ENCODE data around the gene FAM222A.
"Not testable (repeated sequence)": the region's sequence is repeated elsewhere in the genome, so short reads cannot be mapped to it uniquely, and the experiment has no call there.

The FAM222A gene

GRCh38 chr12:109685574-109686447 lies 27.8 kb upstream of the FAM222A start:
- no peaks in the 10 kb centered on the region for H3K36me3 Mint-ChIP-seq

GRCh38 chr12:109686523-109686922 lies 27.1 kb upstream of the FAM222A start:
- ATAC-seq: no peak
- no peaks in the 10 kb centered on the region for H3K4me1 Mint-ChIP-seq

More at GRCh38 chr12:109685574-109686447, 27.8 kb upstream of the FAM222A start:
- H3K4me1 Mint-ChIP-seq: no peaks in the 10 kb centered on the region
- H3K9me3 Mint-ChIP-seq: no peaks in the 10 kb centered on the region
- no peak overlapping the region for H3K4me3 Mint-ChIP-seq
- no peak for ATAC-seq
- H3K27ac Mint-ChIP-seq: no peak overlapping the region
- no peak for DNase-seq (ENCODE audit: low spot score in 2 of 2)

GRCh38 chr12:109687250-109687649 lies 26.4 kb upstream of the FAM222A start:
- DNase-seq (ENCODE audit: low spot score in 2 of 2) (no peak), ATAC-seq (no peak)
- no peaks in the 10 kb centered on the region for H3K9me3 Mint-ChIP-seq
- H3K27ac Mint-ChIP-seq: no peak overlapping the region
- no peak overlapping the region for H3K4me3 Mint-ChIP-seq
- H3K36me3 Mint-ChIP-seq: no peaks in the 10 kb centered on the region
- no peaks in the 10 kb centered on the region for H3K4me1 Mint-ChIP-seq

More at GRCh38 chr12:109686523-109686922, 27.1 kb upstream of the FAM222A start:
- no peak for DNase-seq (ENCODE audit: low spot score in 2 of 2)
- Mint-ChIP-seq H3K27ac (no peak overlapping the region), H3K9me3 (no peaks in the 10 kb centered on the region), H3K36me3 (no peaks in the 10 kb centered on the region), H3K4me3 (no peak overlapping the region)

- H3K36me3 Mint-ChIP-seq: no peaks in the 10 kb centered on the region
- no peaks in the 10 kb centered on the region for H3K9me3 Mint-ChIP-seq
- ATAC-seq: no peak
- no peaks in the 10 kb centered on the region for H3K4me1 Mint-ChIP-seq
- no peak overlapping the region for H3K4me3 Mint-ChIP-seq
- DNase-seq (ENCODE audit: low spot score in 2 of 2): no peak
- H3K27ac Mint-ChIP-seq: no peak overlapping the region
These were observed 24.2 kb upstream of the FAM222A start for GRCh38 chr12:109689426-109689825.

GRCh38 chr12:109693160-109693559 lies 20.5 kb upstream of the FAM222A start:
- Mint-ChIP-seq H3K4me3 (no peak overlapping the region), H3K27ac (no peak overlapping the region), H3K4me1 (peaks cover 5% of the 10 kb centered on the region), H3K9me3 (no peaks in the 10 kb centered on the region), H3K36me3 (no peaks in the 10 kb centered on the region)
- DNase-seq (ENCODE audit: low spot score in 2 of 2) (no peak), ATAC-seq (no peak)

- H3K36me3 Mint-ChIP-seq: no peaks in the 10 kb centered on the region
- ATAC-seq (no peak), DNase-seq (ENCODE audit: low spot score in 2 of 2) (no peak)
- peaks cover 5% of the 10 kb centered on the region for H3K4me1 Mint-ChIP-seq
- H3K4me3 Mint-ChIP-seq: no peak overlapping the region
- H3K9me3 Mint-ChIP-seq: no peaks in the 10 kb centered on the region
- no peak overlapping the region for H3K27ac Mint-ChIP-seq
These were observed 19.7 kb upstream of the FAM222A start for GRCh38 chr12:109693653-109694600.

- not testable (repeated sequence) for H3K27ac Mint-ChIP-seq; H3K4me1 Mint-ChIP-seq; H3K9me3 Mint-ChIP-seq; H3K4me3 Mint-ChIP-seq; DNase-seq (ENCODE audit: low spot score in 2 of 2); H3K36me3 Mint-ChIP-seq; ATAC-seq
These were observed 19.0 kb upstream of the FAM222A start for GRCh38 chr12:109694629-109695028.

- Mint-ChIP-seq H3K36me3 (no peaks in the 10 kb centered on the region), H3K4me1 (peaks cover 5% of the 10 kb centered on the region), H3K4me3 (no peak overlapping the region), H3K9me3 (no peaks in the 10 kb centered on the region), H3K27ac (no peak overlapping the region)
- no peak for DNase-seq (ENCODE audit: low spot score in 2 of 2)
- no peak for ATAC-seq
These were observed 18.2 kb upstream of the FAM222A start for GRCh38 chr12:109695416-109695815.

GRCh38 chr12:109695961-109696461 lies 17.6 kb upstream of the FAM222A start:
- Mint-ChIP-seq H3K4me1 (peaks cover 5% of the 10 kb centered on the region), H3K27ac (no peak overlapping the region), H3K36me3 (no peaks in the 10 kb centered on the region), H3K4me3 (no peak overlapping the region), H3K9me3 (no peaks in the 10 kb centered on the region)
- no peak for ATAC-seq
- DNase-seq (ENCODE audit: low spot score in 2 of 2): no peak

GRCh38 chr12:109696485-109697269 lies 16.9 kb upstream of the FAM222A start:
- Mint-ChIP-seq H3K36me3 (no peaks in the 10 kb centered on the region), H3K27ac (no peak overlapping the region), H3K4me1 (peaks cover 5% of the 10 kb centered on the region), H3K9me3 (no peaks in the 10 kb centered on the region), H3K4me3 (no peak overlapping the region)
- ATAC-seq (peak; percentile 61), DNase-seq (ENCODE audit: low spot score in 2 of 2) (no peak)

GRCh38 chr12:109697270-109697553 lies 16.4 kb upstream of the FAM222A start:
- H3K36me3 Mint-ChIP-seq: no peaks in the 10 kb centered on the region
- ATAC-seq: no peak
- no peak for DNase-seq (ENCODE audit: low spot score in 2 of 2)
- H3K9me3 Mint-ChIP-seq: no peaks in the 10 kb centered on the region
- no peak overlapping the region for H3K4me3 Mint-ChIP-seq
- H3K27ac Mint-ChIP-seq: no peak overlapping the region
- H3K4me1 Mint-ChIP-seq: peaks cover 5% of the 10 kb centered on the region

GRCh38 chr12:109697877-109698468 lies 15.7 kb upstream of the FAM222A start:
- H3K4me3 Mint-ChIP-seq: no peak overlapping the region
- H3K9me3 Mint-ChIP-seq: no peaks in the 10 kb centered on the region
- peaks cover 5% of the 10 kb centered on the region for H3K4me1 Mint-ChIP-seq
- H3K36me3 Mint-ChIP-seq: no peaks in the 10 kb centered on the region
- DNase-seq (ENCODE audit: low spot score in 2 of 2): no peak
- no peak overlapping the region for H3K27ac Mint-ChIP-seq
- no peak for ATAC-seq

- Mint-ChIP-seq H3K9me3 (no peaks in the 10 kb centered on the region), H3K36me3 (no peaks in the 10 kb centered on the region), H3K4me1 (peaks cover 5% of the 10 kb centered on the region), H3K27ac (no peak overlapping the region), H3K4me3 (no peak overlapping the region)
- ATAC-seq (no peak), DNase-seq (ENCODE audit: low spot score in 2 of 2) (no peak)
These were observed 14.8 kb upstream of the FAM222A start for GRCh38 chr12:109698820-109699219.

GRCh38 chr12:109701064-109701463 lies 12.6 kb upstream of the FAM222A start:
- no peak for DNase-seq (ENCODE audit: low spot score in 2 of 2)
- H3K27ac Mint-ChIP-seq: no peak overlapping the region
- no peaks in the 10 kb centered on the region for H3K9me3 Mint-ChIP-seq
- peaks cover 5% of the 10 kb centered on the region for H3K4me1 Mint-ChIP-seq
- ATAC-seq: no peak
- H3K4me3 Mint-ChIP-seq: no peak overlapping the region
- no peaks in the 10 kb centered on the region for H3K36me3 Mint-ChIP-seq

All from stimulated activated effector memory CD8-positive, alpha-beta T cell treated with anti-CD3 and anti-CD28 coated beads, Interleukin-12 subunit alpha, Interleukin-12 subunit beta, amount 100 ng/mL, for 72 hours (primary cell).